K562 (cell line): Measurements from ENCODE around the gene GTPBP1. TPM values are rescaled to one million over a fixed set of nuclear protein-coding genes. Genes with fewer than 3 reads are reported as not detected.
A peak's percentile ranks its signal among the peaks of the same experiment; 100 is the strongest.

Source experiments
- ATAC-seq: fragments of 200-7000 bp; cut with Tn5 transposase; 3 replicates; pipeline ENCODE4 v1.9.1; 2020; ENCODE audit warnings: moderate library complexity
- BruUV-seq: library from RNA; stranded (reverse); fragments of 400-500 nt; replicated peaks from 2 replicates; lab custom pipeline; 2021; lab: Mats Ljungman, UMichigan
- CTCF ChIA-PET: fragments of 300-600 bp; formaldehyde crosslinking; extraction: SDS; loops from one replicate; lab custom pipeline; 2021; ENCODE audit warnings: low intra/inter-chr PET ratio; lab: Yijun Ruan, JAX
- POLR2A ChIA-PET: fragments of 300-600, 350-650 bp; sonication (Branson Sonifier 250); formaldehyde crosslinking; extraction: SDS; loops from one replicate; lab custom pipeline; 2021; ENCODE audit warnings: antibody characterized with exemption, inconsistent platforms; lab: Yijun Ruan, JAX
- DNase-seq, 4 experiments: peaks; one replicate each; pipeline versions ENCODE4 v3.0.0 to v3.0.0-alpha.2; 2011 to 2018; ENCODE audit warnings: low spot score in 3 of 4, mixed read lengths in 3 of 4; ENCODE audit errors: extremely low read depth in 1 of 4
- FAIRE-seq: peaks from 2 replicates; lab custom pipeline; 2011; peaks lifted over from hg19 to GRCh38; lab: Jason Lieb, UNC
- H2AFZ ChIP-seq: 2 replicates; pipeline ENCODE4 v1.6.0; 2011; ENCODE audit warnings: low read depth, low read length, control low read depth, inconsistent platforms
- H3K27ac ChIP-seq: fragments of 200-600 bp; 3 replicates; pipeline ENCODE4 v1.8.0; 2011; ENCODE audit warnings: low read depth, mild to moderate bottlenecking, control low read depth, inconsistent platforms, low read length, moderate library complexity, mixed read lengths; ENCODE audit errors: extremely low read depth
- H3K27me3 ChIP-seq, 2 experiments: fragments of 300-600 bp in 1 of 2; 2 replicates in 1 of 2; 3 replicates in 1 of 2; pipeline versions ENCODE4 v1.6.0 to v1.8.0; 2011; ENCODE audit warnings: inconsistent platforms in 2 of 2, low read length in 2 of 2, mild to moderate bottlenecking in 1 of 2, mixed read lengths in 1 of 2, moderate library complexity in 1 of 2; ENCODE audit not compliant: control insufficient read depth in 2 of 2, insufficient read depth in 2 of 2
- H3K36me3 ChIP-seq: fragments of 300-600 bp; 3 replicates; pipeline ENCODE4 v1.8.0; 2011; ENCODE audit warnings: mild to moderate bottlenecking, low read length, inconsistent platforms; ENCODE audit not compliant: control insufficient read depth, insufficient read depth
- H3K4me1 ChIP-seq, 2 experiments: fragments of 200-600 bp in 1 of 2; replicated peaks in 1 of 2; 2 replicates in 1 of 2; 3 replicates in 1 of 2; pipeline versions ENCODE4 v1.5.1 to v1.8.0; 2011; ENCODE audit warnings: inconsistent platforms in 2 of 2, low read length in 2 of 2, mild to moderate bottlenecking in 1 of 2, mixed read lengths in 1 of 2, moderate library complexity in 1 of 2; ENCODE audit not compliant: control insufficient read depth in 2 of 2, insufficient read depth in 2 of 2
- H3K4me2 ChIP-seq: 2 replicates; pipeline ENCODE4 v1.6.1; 2011; ENCODE audit warnings: low read length, control low read depth, inconsistent platforms, mixed read lengths; ENCODE audit not compliant: insufficient read depth
- H3K4me3 ChIP-seq: fragments of 200-600 bp; sonication (generic), shearing (Covaris generic); 2 replicates; pipeline ENCODE4 v1.5.1; 2016; ENCODE audit warnings: control low read depth, inconsistent platforms
- H3K79me2 ChIP-seq: fragments of 200-600 bp; 3 replicates; pipeline ENCODE4 v1.8.0; 2011; ENCODE audit warnings: low read length, inconsistent platforms; ENCODE audit not compliant: control insufficient read depth, insufficient read depth
- H3K9ac ChIP-seq, 2 experiments: 2 replicates each; pipeline versions ENCODE4 v1.6.0 to v1.6.1; 2011; ENCODE audit warnings: low read depth in 2 of 2, low read length in 2 of 2, control low read depth in 1 of 2, inconsistent platforms in 1 of 2, mild to moderate bottlenecking in 1 of 2, mixed read lengths in 1 of 2; ENCODE audit not compliant: insufficient read depth in 1 of 2
- H3K9me1 ChIP-seq: one replicate; pipeline ENCODE4 v1.6.0; 2011; ENCODE audit warnings: inconsistent platforms, mild to moderate bottlenecking, low read length, moderate library complexity; ENCODE audit not compliant: control insufficient read depth, insufficient read depth
- H3K9me3 ChIP-seq: replicated peaks from 2 replicates; pipeline ENCODE4 v1.5.1; 2011; ENCODE audit warnings: low read depth, low read length, inconsistent platforms; ENCODE audit not compliant: control insufficient read depth, insufficient read depth
- H4K20me1 ChIP-seq: replicated peaks from 2 replicates; pipeline ENCODE4 v1.6.1; 2011; ENCODE audit warnings: low read length, inconsistent platforms, mixed read lengths; ENCODE audit not compliant: control insufficient read depth, insufficient read depth
- BRCA1 ChIP-seq, 2 experiments: fragments of 450-650 bp in 1 of 2; sonication (generic) in 1 of 2; formaldehyde crosslinking in 1 of 2; IDR thresholded peaks; 2 replicates each; pipeline versions ENCODE4 v1.5.0 to v1.6.1; 2017 to 2020; ENCODE audit warnings: mild to moderate bottlenecking in 1 of 2, missing genetic modification reagents in 1 of 2
- CBX2 ChIP-seq: fragments of 200-600 bp; sonication (generic); IDR thresholded peaks from one replicate; pipeline ENCODE4 v1.6.1; 2012; ENCODE audit warnings: mild to moderate bottlenecking, low read length, inconsistent platforms; ENCODE audit not compliant: insufficient read depth, poor library complexity, severe bottlenecking
- E2F3 ChIP-seq: fragments of 250-450 bp; sonication (Bioruptor Pico); IDR thresholded peaks from 2 replicates; pipeline ENCODE4 v1.4.0; 2020; ENCODE audit warnings: mild to moderate bottlenecking
- KDM4B ChIP-seq, 2 experiments: fragments of 450-650 bp in 1 of 2; sonication (generic) in 1 of 2; IDR thresholded peaks; 2 replicates each; pipeline ENCODE4 v1.6.1; 2016 to 2017; ENCODE audit warnings: borderline replicate concordance in 2 of 2, antibody characterized with exemption in 1 of 2, low read depth in 1 of 2, mild to moderate bottlenecking in 1 of 2
- MAFG ChIP-seq: fragments of 450-650 bp; conservative IDR thresholded peaks from 2 replicates; pipeline ENCODE4 v1.6.1; 2016; ENCODE audit warnings: missing genetic modification characterization, missing compliant biosample characterization
- MYNN ChIP-seq, 2 experiments: sonication (generic); formaldehyde crosslinking in 1 of 2; IDR thresholded peaks; 2 replicates each; pipeline versions ENCODE4 v1.5.0 to v1.6.1; 2016 to 2020; ENCODE audit warnings: antibody characterized with exemption in 1 of 2, missing genetic modification reagents in 1 of 2
- POLR2A ChIP-seq: fragments of 450-650 bp; conservative IDR thresholded peaks from 2 replicates; pipeline ENCODE4 v1.6.1; 2016
- POLR2B ChIP-seq: fragments of 450-650 bp; IDR thresholded peaks from 2 replicates; pipeline ENCODE4 v1.6.1; 2018; ENCODE audit warnings: low read depth; ENCODE audit not compliant: partially characterized antibody
- SMC3 ChIP-seq: conservative IDR thresholded peaks from 2 replicates; pipeline ENCODE4 v1.6.1; 2011; ENCODE audit warnings: low read depth, low read length, improper control_type of control experiment; ENCODE audit not compliant: insufficient read depth
- SUPT5H ChIP-seq: fragments of 450-650 bp; IDR thresholded peaks from 2 replicates; pipeline ENCODE4 v1.6.1; 2016
- TRIM28 ChIP-seq: fragments of 450-650 bp; IDR thresholded peaks from 2 replicates; pipeline ENCODE4 v1.6.1; 2017
- ZNF384 ChIP-seq: IDR thresholded peaks from 2 replicates; pipeline ENCODE4 v1.6.1; 2012; ENCODE audit warnings: low read depth, low read length, improper control_type of control experiment
- ZNF76 ChIP-seq: fragments of 250-450 bp; sonication (Bioruptor Pico); IDR thresholded peaks from 2 replicates; pipeline ENCODE4 v1.4.0; 2020; ENCODE audit warnings: mild to moderate bottlenecking, moderate library complexity, borderline replicate concordance
- WGBS: fragments of 100-300 bp; shearing (Covaris generic); methylation state at CpG from one replicate; pipeline ENCODE4 v1.1.6; 2016; ENCODE audit warnings: low coverage, mixed read lengths; ENCODE audit not compliant: insufficient coverage; ENCODE audit errors: missing lambda C conversion rate; 5-methylcytosine and 5-hydroxymethylcytosine counted together
- in situ Hi-C: fragments of 300-500 bp; cut with MboI; formaldehyde crosslinking; loops from 4 replicates; pipeline ENCODE4 v1.15.0; 2018; ENCODE audit warnings: inconsistent platforms, mixed read lengths
- intact Hi-C: fragments of 100-400 bp; cut with micrococcal nuclease; formaldehyde crosslinking; loops from 2 replicates; pipeline ENCODE4 v1.14.2; 2022
- polyA plus RNA-seq, 8 experiments: library from polyadenylated mRNA; depleted of rRNA in 4 of 8; stranded (reverse) in 5 of 8; unstranded in 3 of 8; fragments of >200 nt; fragmentation: Nextera tagmentation in 2 of 8; fragmentation: Illumina TruSeq in 1 of 8; extraction: Ambion mirVana in 2 of 8; extraction: Trizol in 1 of 8; gene quantifications; 2 replicates each; pipeline versions ENCODE4 v1.2.1 to v1.2.3, GENCODE V29; 2011 to 2014; ENCODE audit warnings: inconsistent platforms in 1 of 8, missing spikeins in 1 of 8
- total RNA-seq, 7 experiments: library from RNA; depleted of rRNA in 6 of 7; stranded (reverse); fragments of >200 nt in 6 of 7; fragmentation: Illumina TruSeq in 2 of 7; extraction: Trizol in 2 of 7; gene quantifications; 2 replicates each; pipeline versions ENCODE4 v1.2.1 to v1.2.3, GENCODE V29; 2011 to 2021; ENCODE audit warnings: low replicate concordance in 1 of 7
- TF ChIP-seq, protein P1 (sequence below), 3 experiments: IDR thresholded peaks in 2 of 3; conservative IDR thresholded peaks in 1 of 3; 2 replicates each; pipeline ENCODE4 v1.5.1; 2011 to 2012; ENCODE audit warnings: low read length in 3 of 3, mild to moderate bottlenecking in 3 of 3, control low read depth in 2 of 3, improper control_type of control experiment in 1 of 3, inconsistent platforms in 1 of 3, low read depth in 1 of 3, mixed read lengths in 1 of 3, moderate library complexity in 1 of 3; ENCODE audit not compliant: insufficient read depth in 2 of 3
- TF ChIP-seq, protein P2 (sequence below): fragments of 250-450 bp; sonication (Bioruptor Pico); IDR thresholded peaks from 2 replicates; pipeline ENCODE4 v1.9.0; 2021; ENCODE audit warnings: mild to moderate bottlenecking

The GTPBP1 gene
- total and polyA plus RNA-seq, 9 of the 15 experiments (the other 6 are each of a cell fraction or from before 2014, with no cell fraction given) = 0.83 to 53.2 (median 23.3) TPM

DNA sequence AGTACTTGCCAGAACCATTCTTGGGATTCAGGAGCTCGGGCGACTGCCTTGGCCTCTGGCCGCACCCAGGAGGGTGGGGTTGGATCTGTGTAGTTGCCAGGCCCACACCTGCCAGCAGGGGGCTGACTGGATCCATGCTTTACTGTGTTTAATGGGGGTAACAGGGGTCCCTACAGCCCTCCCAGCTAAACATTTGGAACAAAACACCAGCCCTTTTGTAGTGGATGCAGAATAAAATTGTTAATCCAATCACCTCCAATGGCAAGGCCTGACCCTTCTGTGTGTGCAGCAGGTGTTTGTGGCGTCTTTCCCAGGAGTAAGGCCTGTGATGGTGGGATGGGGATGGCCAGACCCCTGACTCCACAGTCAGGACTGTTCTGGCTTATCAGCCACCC, 27.6 kb downstream of the GTPBP1 start (continued):
- TF ChIP-seq MYNN (IDR thresholded peaks at IDR 0.05) = 0 out of 2 replicates have a peak, but pooled peaks have one; percentile 19
- TF ChIP-seq MYNN (CRISPR knock-in tag; IDR thresholded peaks at IDR 0.05) = no peak
- TF ChIP-seq SMC3 = 0 out of 2 replicates have a peak, but pooled peaks have one; percentile 24
- TF ChIP-seq, protein P1, sequence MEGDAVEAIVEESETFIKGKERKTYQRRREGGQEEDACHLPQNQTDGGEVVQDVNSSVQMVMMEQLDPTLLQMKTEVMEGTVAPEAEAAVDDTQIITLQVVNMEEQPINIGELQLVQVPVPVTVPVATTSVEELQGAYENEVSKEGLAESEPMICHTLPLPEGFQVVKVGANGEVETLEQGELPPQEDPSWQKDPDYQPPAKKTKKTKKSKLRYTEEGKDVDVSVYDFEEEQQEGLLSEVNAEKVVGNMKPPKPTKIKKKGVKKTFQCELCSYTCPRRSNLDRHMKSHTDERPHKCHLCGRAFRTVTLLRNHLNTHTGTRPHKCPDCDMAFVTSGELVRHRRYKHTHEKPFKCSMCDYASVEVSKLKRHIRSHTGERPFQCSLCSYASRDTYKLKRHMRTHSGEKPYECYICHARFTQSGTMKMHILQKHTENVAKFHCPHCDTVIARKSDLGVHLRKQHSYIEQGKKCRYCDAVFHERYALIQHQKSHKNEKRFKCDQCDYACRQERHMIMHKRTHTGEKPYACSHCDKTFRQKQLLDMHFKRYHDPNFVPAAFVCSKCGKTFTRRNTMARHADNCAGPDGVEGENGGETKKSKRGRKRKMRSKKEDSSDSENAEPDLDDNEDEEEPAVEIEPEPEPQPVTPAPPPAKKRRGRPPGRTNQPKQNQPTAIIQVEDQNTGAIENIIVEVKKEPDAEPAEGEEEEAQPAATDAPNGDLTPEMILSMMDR (IDR thresholded peaks at IDR 0.05 in 2 of 3, conservative IDR thresholded peaks at IDR 0.05 in 1 of 3; ENCODE audit: insufficient read depth in 2 of 3, low read depth in 1 of 3, low read length in 3 of 3) = peak; percentile 59 to 81 (median 60)
- TF ChIP-seq TRIM28 = no peak
- no peak for TF ChIP-seq ZNF384
- TF ChIP-seq BRCA1 (IDR thresholded peaks at IDR 0.05) = no peak
- TF ChIP-seq BRCA1 (CRISPR knock-in tag; IDR thresholded peaks at IDR 0.05) = no peak
- TF ChIP-seq, all 486 proteins: peak for 9

DNA sequence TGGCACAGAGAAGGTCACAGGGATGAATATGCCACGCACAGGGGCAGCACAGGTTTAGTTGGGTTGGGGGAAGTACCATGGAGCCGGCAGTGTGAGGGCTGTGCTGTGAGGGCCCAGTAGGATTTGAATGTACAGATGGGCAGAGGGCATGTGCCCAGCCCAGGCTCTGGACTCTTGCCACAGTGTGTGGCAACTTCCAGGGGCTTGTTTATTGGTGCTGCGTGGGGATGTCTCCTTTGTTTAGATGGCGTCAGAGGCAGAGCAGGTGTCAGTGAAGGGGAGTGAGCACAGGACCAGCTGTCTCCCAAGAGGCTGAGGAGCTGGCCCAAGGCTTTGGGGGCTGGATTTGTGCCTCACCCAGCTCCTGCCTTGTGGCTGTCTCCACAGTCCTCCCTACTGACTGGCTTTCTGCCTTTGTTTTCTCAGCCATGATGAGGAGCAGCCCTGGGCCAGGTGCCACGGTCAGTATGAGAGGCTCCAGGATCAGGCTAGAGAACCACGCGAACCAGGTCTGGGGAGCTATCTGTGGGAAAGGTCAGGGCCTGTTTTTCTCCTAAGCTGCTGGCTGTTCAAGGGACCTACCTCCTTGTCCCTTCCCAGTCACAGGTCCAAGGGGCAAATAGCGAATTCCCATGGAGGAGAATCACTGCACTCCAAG, 28.1 kb downstream of the GTPBP1 start:
- intact Hi-C loops (no loop called here), in situ Hi-C loops (no loop called here)
- TF ChIP-seq POLR2B = peak; percentile 49
- TF ChIP-seq KDM4B (IDR thresholded peaks at IDR 0.05; ENCODE audit: borderline replicate concordance in 2 of 2, low read depth in 1 of 2) = no peak
- peak; percentile 64; the same call in 1 of the 2 replicates for TF ChIP-seq POLR2A
- no peak for TF ChIP-seq CBX2
- no peak for TF ChIP-seq ZNF76 (CRISPR knock-in tag)
- TF ChIP-seq MAFG (tag) = no peak
- TF ChIP-seq, protein P2, sequence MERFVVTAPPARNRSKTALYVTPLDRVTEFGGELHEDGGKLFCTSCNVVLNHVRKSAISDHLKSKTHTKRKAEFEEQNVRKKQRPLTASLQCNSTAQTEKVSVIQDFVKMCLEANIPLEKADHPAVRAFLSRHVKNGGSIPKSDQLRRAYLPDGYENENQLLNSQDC (CRISPR knock-in tag) = no peak
- TF ChIP-seq E2F3 (CRISPR knock-in tag) = no peak
- TF ChIP-seq SUPT5H = peak; percentile 14
- peaks cover 0 to 9% of the 10 kb centered on the region in 2 experiments; a peak in 2 of 5 replicates for H3K4me1 ChIP-seq
- H3K9ac ChIP-seq = no peak overlapping the region; a peak in 1 of 4 replicates
- H3K9me3 ChIP-seq = no peaks in the 10 kb centered on the region
- ATAC-seq (peak; percentile 4; the same call in 2 of the 3 replicates), DNase-seq (no peak), FAIRE-seq (no peak)
- H3K4me2 ChIP-seq = no peak overlapping the region
- no peaks in the 10 kb centered on the region for H3K9me1 ChIP-seq
- H3K27me3 ChIP-seq = no peaks in the 10 kb centered on the region
- H4K20me1 ChIP-seq = no peaks in the 10 kb centered on the region; the same call in 1 of the 2 replicates
- 93% methylated on average over 3 of the region's 8 CpGs for WGBS
- POLR2A ChIA-PET = interaction anchor here (0.9 to 3.4 kb wide), 6 partner anchors 9 to 28 kb away, joined by 3 to 24 read pairs (median 4); partner anchors contain the start of genes GTPBP1 and SUN2
- CTCF ChIA-PET = no interaction called here
- no peaks in the 10 kb centered on the region for H3K79me2 ChIP-seq
- no TSS peak for BruUV-seq
- H3K4me3 ChIP-seq = no peak overlapping the region
- H3K36me3 ChIP-seq = peaks cover 92% of the 10 kb centered on the region; the same call in 2 of the 3 replicates
- no peak overlapping the region for H2AFZ ChIP-seq
- no peak overlapping the region for H3K27ac ChIP-seq
